Fibroblast of skin of back (primary cell): ENCODE results near the gene SYP.

Experiments
- DNase-seq: peaks from one replicate; pipeline ENCODE4 v3.0.0-alpha.2; 2013

Gene SYP

GRCh38 chrX:49220100-49220499 lies 20.1 kb upstream of the SYP start:
- no peak for DNase-seq

DNA sequence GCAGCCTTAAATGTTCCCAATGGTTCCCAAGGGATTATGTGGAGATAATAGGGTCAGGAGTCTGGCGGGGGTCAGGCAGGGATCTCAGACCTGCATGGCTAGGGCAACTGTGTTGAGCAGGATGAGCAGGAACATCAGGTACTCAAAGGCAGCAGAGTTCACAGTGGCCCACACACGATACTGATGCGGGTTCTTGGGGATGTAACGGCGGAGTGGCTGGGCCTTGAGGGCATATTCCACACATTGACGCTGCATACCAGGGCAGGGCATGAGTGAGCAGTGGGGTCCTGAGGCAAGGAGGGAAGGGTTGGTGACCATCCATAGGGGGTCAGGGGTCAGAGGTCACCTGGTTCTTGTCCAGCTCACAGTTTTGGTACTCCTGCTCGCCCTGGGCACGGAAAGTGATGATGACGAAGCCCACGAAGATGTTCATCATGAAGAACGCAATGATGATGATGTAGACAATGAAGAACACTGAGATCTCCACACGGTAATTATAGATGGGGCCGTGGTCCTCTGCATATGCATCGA lies 15.1 kb upstream of the SYP start:
- no peak for DNase-seq

DNA sequence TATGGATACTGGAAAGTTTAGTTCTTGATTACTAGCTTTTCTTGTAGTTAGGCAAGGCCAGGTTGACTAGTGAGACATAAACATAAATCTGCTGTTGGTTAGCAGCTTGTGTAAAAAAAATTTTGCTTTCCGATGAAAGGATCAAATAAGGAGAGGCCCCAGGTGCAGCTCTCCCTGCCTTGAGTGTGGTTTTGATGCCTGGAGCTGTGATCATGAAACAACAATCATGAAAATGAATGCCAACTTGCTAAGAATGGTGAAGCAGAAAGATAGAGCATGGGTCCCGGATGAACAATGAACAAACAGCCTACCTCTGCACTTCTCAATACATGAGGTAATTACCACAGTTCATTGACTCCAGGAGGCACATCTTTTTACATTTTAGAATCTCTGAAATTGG lies 14.4 kb upstream of the SYP start:
- no peak for DNase-seq

- no peak for DNase-seq
Observed at GRCh38 chrX:49212861-49213260, 12.9 kb upstream of the SYP start.

DNA sequence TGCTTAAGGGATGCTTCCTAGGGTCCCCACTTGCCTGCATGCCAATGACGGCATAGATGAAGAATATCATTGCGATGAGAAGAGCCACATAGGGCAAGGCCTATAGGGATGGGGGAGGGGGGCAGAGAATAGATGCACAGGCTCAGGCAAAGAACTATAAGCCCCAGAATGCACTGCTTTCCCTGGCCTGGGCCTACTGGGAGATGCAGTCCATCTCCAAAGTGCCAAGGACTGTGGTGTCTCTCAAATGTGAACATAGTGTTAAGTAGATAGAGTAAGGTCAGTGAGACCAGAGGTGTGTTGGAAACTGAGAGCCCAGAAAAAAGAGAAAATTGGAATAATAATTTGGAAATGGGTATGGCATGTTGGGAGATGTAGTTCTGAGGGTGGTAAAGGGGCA lies 12.2 kb upstream of the SYP start:
- DNase-seq = no peak

DNA sequence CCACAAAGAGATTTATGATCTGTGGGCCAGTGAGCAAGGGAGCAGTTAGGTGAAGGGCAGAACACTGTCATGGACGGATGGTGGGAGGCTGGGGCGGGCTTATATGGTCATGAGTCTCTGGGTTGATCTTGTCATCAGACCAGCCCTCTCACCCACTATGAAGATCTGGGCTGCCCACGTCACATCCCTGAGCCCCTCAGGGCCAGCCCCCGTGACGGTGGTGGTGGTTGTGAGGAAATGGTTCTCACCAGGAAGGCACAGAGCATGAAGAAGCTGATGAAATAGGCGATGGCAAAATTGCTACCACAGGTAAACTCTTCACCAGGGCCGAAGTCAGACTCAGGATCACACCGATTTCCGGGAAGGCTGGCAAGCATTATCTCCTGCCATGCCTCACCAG lies 11.1 kb upstream of the SYP start:
- DNase-seq = no peak

GRCh38 chrX:49210406-49210805 lies 10.4 kb upstream of the SYP start:
- DNase-seq = no peak

DNA sequence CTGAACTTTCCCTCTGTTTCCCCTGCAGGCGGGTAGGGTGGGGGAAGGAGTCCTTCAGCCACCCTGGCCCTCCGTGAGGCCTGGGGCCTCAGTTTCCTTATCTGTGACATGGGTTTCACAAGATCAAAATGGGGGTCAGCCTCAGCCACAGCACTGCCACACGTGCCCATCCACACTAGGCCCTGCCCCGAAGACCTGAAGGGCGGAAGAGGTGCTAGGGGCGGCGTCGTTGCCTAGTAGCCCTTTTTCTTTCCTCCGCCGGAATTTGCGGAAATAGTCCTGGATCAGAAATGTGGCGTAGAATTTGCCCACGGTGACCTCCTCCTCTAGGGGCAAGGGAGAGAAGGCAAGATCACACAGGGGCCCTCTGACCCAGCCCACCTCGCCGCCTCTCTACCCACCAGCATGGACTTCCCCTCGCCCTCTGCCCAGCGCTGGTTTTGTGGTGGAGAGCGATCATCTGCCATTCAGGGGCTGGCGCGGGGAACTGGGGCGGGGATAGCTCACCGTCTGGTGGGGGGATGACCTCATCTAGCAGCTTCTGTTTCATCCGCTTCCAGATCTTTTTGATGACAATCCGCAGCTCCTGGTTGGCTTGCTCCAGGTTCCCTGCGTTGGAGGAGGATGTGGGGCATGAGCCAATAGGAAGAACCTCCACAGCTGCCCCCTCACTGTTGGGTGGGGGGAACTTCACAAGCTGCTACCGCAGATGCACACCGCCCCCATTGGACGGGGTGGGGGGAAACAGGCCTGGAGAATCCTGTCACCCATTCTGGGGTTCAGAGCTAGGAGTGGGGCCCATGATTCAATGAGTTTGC lies 9.7 kb upstream of the SYP start:
- no peak for DNase-seq

- DNase-seq = no peak
Observed at GRCh38 chrX:49208399-49208798, 8.4 kb upstream of the SYP start.

GRCh38 chrX:49206543-49206942 lies 6.5 kb upstream of the SYP start:
- no peak for DNase-seq

DNA sequence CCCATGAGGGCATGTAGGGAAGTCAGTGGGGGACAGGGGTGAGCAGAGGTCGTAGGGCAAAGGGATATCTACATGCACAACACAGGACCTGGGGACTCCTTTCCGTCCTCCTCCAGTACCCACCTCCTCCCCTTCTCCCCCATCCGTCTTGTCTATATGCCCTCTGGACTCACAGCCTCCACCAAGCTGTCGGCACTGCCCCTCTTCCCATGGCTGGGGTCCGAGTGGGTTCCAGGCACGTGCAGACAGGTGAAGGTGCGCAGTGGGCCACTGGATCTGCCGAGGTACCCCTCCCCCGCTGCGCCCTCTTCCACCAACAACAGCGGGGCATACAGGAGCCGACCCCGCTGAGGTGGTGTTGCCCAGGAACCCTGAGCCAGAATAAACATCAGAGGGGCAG lies 5.5 kb upstream of the SYP start:
- no peak for DNase-seq

DNA sequence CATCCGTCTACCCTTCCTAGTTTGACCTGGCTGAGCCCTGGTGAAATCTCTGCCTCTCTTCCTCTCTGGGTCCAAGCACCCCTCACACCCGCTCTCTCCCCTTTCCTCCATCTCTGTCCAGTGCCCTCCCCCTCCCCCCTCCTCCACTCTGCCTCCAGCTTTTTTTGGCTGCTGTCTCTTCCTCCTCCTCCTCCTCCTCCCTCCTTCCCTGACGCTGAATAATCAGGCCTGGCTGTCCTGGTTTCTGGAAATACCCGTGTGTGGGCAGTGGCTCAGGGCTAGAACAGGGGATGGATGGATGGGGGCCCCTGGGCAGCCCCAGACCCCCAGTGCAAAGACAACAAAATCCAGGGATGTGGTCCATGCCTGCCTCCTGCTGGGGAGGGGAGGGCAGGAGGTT lies 4.7 kb upstream of the SYP start:
- no peak for DNase-seq

GRCh38 chrX:49204017-49204416 lies 4.0 kb upstream of the SYP start:
- no peak for DNase-seq

GRCh38 chrX:49203536-49203935 lies 3.5 kb upstream of the SYP start:
- no peak for DNase-seq

- no peak for DNase-seq
Observed at GRCh38 chrX:49202022-49202421, 2.0 kb upstream of the SYP start.

- DNase-seq = no peak
Observed at GRCh38 chrX:49199315-49199595, 738 bp downstream of the SYP start.

- no peak for DNase-seq
Observed at GRCh38 chrX:49198540-49199314, 1.3 kb downstream of the SYP start.

- no peak for DNase-seq
Observed at GRCh38 chrX:49197543-49198087, 2.4 kb downstream of the SYP start.

DNA sequence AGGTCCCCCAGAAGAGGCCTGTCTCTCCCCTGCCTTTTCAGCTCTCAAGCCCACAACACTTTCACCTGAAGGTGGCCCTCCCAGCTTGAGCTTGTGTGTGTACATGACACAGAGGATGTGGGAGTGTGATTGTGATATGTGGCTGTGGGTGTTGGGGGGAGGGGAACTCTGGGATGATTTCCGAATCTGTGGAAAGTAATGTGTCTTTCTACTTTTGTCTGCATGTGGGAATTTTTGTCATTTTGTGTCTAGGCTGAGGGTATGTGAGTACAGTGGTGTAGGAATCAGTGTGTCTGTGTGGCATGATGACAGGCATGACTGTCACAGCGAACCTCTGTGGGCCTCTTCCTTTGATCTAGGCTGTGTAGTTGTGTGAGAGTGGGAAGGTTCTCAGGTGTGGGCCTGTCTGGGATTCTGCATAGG lies 6.4 kb downstream of the SYP start:
- DNase-seq = no peak

- peak; percentile 17 for DNase-seq
Observed at GRCh38 chrX:49192722-49193328, 7.2 kb downstream of the SYP start.

DNA sequence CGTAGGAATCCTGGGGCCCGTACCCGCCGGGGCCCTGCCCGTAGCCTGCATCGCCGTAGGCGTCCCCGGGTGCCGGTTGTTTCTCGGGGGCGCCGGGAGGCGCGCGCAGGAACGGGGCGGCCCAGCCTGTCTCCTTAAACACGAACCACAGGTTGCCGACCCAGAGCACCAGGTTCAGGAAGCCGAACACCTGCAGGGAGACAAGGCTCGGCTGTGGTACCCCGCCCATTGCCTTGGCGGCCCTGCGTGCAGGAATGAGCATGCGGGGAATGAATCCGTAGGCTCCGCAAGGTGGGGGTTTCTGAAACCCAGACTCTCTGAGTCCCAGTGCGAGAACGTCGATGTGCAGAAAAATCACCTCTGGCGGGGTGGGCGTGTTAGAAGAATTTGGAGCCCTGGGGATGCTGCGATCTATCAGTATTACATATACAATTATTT lies 8.4 kb downstream of the SYP start:
- DNase-seq = no peak

DNA sequence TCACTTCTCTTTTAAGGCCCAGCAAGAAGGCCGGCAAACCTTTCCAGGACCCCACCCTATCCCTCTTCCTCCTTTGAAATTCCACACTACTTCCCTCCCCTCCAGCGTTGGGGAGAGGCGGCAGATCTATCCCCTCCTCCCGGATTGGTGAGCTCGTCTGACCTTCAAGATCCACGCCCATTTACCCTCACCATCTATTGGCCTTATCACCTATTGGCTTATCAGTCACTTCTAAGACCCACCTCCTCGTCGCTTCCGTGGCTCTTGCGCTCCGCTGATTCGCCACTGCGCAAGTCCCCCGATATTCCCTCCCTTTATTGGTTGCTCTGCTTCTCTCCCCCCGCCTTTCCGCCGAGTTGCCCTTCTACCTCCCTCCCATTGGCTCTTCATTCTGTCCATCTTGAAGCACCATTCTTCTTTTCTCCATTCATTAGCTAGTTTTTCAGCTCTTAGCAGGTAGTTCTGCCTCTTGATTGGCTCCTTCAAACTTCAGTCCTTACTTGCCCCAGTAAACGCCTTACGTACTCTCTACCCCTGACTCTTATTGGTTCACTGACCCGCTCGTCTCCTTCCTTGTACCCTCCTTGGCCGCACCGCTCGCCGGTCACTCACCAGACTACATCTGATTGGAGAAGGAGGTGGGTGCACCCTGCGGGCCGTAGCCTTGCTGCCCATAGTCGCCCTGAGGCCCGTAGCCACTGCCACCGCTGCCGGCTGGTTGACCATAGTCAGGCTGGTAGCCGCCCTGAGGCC lies 9.0 kb downstream of the SYP start:
- DNase-seq = peak; percentile 100

- DNase-seq = no peak
Observed at GRCh38 chrX:49189606-49190005, 10.4 kb downstream of the SYP start.
